Right lobe of liver (tissue), 4 donors: ENCODE measurements around the gene ANKS1B.

Source experiments
- POLR2A ChIP-seq: fragments of 450-650 bp; IDR thresholded peaks from one replicate; pipeline ENCODE4 v1.6.1; 2017; ENCODE audit warnings: antibody characterized with exemption, mild to moderate bottlenecking
- TF ChIP-seq, protein P1 (sequence below), 4 donors: fragments of 200-600 bp in 3 of 4; fragments of 450-650 bp in 1 of 4; IDR thresholded peaks; one replicate each; pipeline versions ENCODE4 v1.5.1 to v1.8.0; 2016 to 2022; ENCODE audit warnings: antibody characterized with exemption in 4 of 4, mild to moderate bottlenecking in 2 of 4
- donor health status: DM: no; HTN: no; CAD: no.
- donor health status: DM: no; HTN: no; CAD: no.
- donor health status: DM: no; HTN: yes; CAD: no.

DNA sequence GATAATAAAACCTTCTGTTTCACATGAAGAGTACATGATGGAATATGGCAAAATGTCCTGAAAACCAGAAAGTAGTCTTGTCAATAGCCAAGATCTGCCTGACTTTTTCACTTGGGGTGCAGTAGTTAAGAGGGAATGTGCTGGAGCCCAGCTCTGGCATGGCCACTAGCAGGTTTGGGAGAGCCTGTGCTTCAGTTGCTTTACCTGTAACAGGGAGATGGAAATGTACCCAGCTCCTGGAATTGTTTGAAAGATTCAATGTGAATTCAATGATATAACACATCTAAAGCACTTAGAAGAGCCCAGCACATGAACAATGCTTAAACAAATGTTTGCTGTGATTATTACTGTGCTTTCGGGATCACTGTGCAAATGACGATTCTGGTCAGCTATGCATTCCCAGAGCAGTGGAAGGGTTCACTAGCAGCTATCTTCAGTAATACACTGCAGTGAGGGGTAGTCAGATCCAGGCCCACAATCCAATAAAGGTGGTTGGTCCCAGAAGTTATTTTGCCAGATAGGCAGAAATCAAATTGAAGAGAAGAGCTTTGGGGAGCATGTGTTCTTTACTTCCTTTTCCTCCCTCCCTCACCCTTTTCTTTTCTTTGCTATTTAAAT lies 1114.7 kb downstream of the ANKS1B start:
- no peak for TF ChIP-seq POLR2A
- TF ChIP-seq, protein P1, sequence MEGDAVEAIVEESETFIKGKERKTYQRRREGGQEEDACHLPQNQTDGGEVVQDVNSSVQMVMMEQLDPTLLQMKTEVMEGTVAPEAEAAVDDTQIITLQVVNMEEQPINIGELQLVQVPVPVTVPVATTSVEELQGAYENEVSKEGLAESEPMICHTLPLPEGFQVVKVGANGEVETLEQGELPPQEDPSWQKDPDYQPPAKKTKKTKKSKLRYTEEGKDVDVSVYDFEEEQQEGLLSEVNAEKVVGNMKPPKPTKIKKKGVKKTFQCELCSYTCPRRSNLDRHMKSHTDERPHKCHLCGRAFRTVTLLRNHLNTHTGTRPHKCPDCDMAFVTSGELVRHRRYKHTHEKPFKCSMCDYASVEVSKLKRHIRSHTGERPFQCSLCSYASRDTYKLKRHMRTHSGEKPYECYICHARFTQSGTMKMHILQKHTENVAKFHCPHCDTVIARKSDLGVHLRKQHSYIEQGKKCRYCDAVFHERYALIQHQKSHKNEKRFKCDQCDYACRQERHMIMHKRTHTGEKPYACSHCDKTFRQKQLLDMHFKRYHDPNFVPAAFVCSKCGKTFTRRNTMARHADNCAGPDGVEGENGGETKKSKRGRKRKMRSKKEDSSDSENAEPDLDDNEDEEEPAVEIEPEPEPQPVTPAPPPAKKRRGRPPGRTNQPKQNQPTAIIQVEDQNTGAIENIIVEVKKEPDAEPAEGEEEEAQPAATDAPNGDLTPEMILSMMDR (IDR thresholded peaks at IDR 0.05) = no peak
